IPS DF 6.9 (cell line): Measurements from ENCODE around the gene SIGLEC7.

Experiments
- DNase-seq: peaks from one replicate; pipeline ENCODE4 v3.0.0-alpha.2; 2013; ENCODE audit warnings: low read depth, low spot score
- H3K27ac ChIP-seq: one replicate; pipeline ENCODE4 v1.5.1; 2013; ENCODE audit warnings: low read length, control low read depth
- H3K27me3 ChIP-seq: 2 replicates; pipeline ENCODE4 v1.6.1; 2013; ENCODE audit warnings: mild to moderate bottlenecking, low read length; ENCODE audit not compliant: control insufficient read depth, insufficient read depth
- H3K36me3 ChIP-seq: 2 replicates; pipeline ENCODE4 v1.6.1; 2013; ENCODE audit warnings: low read length; ENCODE audit not compliant: control insufficient read depth, insufficient read depth
- H3K4me1 ChIP-seq: 2 replicates; pipeline ENCODE4 v1.6.1; 2013; ENCODE audit warnings: low read length; ENCODE audit not compliant: control insufficient read depth, insufficient read depth
- H3K4me3 ChIP-seq: 2 replicates; pipeline ENCODE4 v1.5.1; 2013; ENCODE audit warnings: mild to moderate bottlenecking, low read length
- H3K9me3 ChIP-seq: 2 replicates; pipeline ENCODE4 v1.6.1; 2013; ENCODE audit warnings: low read length, inconsistent platforms; ENCODE audit not compliant: control insufficient read depth, insufficient read depth
- WGBS: extraction: QIAGEN DNeasy Blood & Tissue Kit; methylation state at CpG from one replicate; pipeline ENCODE4 v1.1.7; 2013; ENCODE audit warnings: mixed read lengths, missing lambda C conversion rate; ENCODE audit not compliant: insufficient read length, insufficient coverage; 5-methylcytosine and 5-hydroxymethylcytosine counted together

Gene SIGLEC7

GRCh38 chr19:51198641-51199040, 56.5 kb downstream of the SIGLEC7 start:
- H3K4me3 ChIP-seq = no peak overlapping the region
- no peaks in the 10 kb centered on the region for H3K4me1 ChIP-seq
- H3K27me3 ChIP-seq = no peaks in the 10 kb centered on the region; the same call in 1 of the 2 replicates
- no peak overlapping the region for H3K27ac ChIP-seq
- H3K36me3 ChIP-seq = no peaks in the 10 kb centered on the region
- DNase-seq = no peak
- WGBS = no CpG with 5 or more reads among the region's 9 CpGs
- no peaks in the 10 kb centered on the region for H3K9me3 ChIP-seq

GRCh38 chr19:51200071-51200666, 58.1 kb downstream of the SIGLEC7 start:
- Histone ChIP-seq H3K9me3 (no peaks in the 10 kb centered on the region), H3K4me1 (no peaks in the 10 kb centered on the region), H3K27ac (no peak overlapping the region), H3K27me3 (no peaks in the 10 kb centered on the region; the same call in 1 of the 2 replicates), H3K4me3 (no peak overlapping the region), H3K36me3 (no peaks in the 10 kb centered on the region)
- WGBS = no CpG with 5 or more reads among the region's 10 CpGs
- DNase-seq = no peak

GRCh38 chr19:51201712-51202111, 59.6 kb downstream of the SIGLEC7 start:
- no peak for DNase-seq
- Histone ChIP-seq H3K36me3 (no peaks in the 10 kb centered on the region), H3K9me3 (no peaks in the 10 kb centered on the region), H3K27ac (no peak overlapping the region), H3K27me3 (no peaks in the 10 kb centered on the region), H3K4me3 (no peak overlapping the region), H3K4me1 (no peaks in the 10 kb centered on the region)
- WGBS = no CpG with 5 or more reads among the region's 5 CpGs
